Panc1 (cell line): ENCODE results near the gene OR4K17. TPM values are rescaled to one million over a fixed set of nuclear protein-coding genes. Genes with fewer than 3 reads are reported as not detected.

Experiments
- ATAC-seq: fragments of 200-7000 bp; cut with Tn5 transposase; 2 replicates; pipeline ENCODE4 v1.9.1; 2020; ENCODE audit warnings: mild to moderate bottlenecking, moderate library complexity
- BruUV-seq: library from RNA; stranded (reverse); fragments of 400-500 nt; replicated peaks from 2 replicates; lab custom pipeline; 2021; lab: Mats Ljungman, UMichigan
- CTCF ChIA-PET: fragments of 300-600 bp; sonication (Branson Sonifier 250); formaldehyde crosslinking; loops from one replicate; lab custom pipeline; 2022; ENCODE audit warnings: antibody characterized with exemption; lab: Charles Lee
- POLR2A ChIA-PET: fragments of 300-600 bp; sonication (Branson Sonifier 250); formaldehyde crosslinking; loops from one replicate; lab custom pipeline; 2022; ENCODE audit warnings: antibody characterized with exemption; lab: Charles Lee
- DNase-seq: peaks from one replicate; pipeline ENCODE4 v3.0.0-alpha.2; 2010; ENCODE audit warnings: low read depth, low spot score
- H3K27ac ChIP-seq: 2 replicates; pipeline ENCODE4 v1.5.1; 2011; ENCODE audit warnings: mild to moderate bottlenecking, low read length, inconsistent platforms
- H3K27me3 ChIP-seq: fragments of 200-500 bp; sonication (Bioruptor generic); 2 replicates; pipeline ENCODE4 v1.6.0; 2014; ENCODE audit warnings: low read length, inconsistent platforms; ENCODE audit not compliant: control insufficient read depth, insufficient read depth
- H3K36me3 ChIP-seq: fragments of 200-500 bp; sonication (Bioruptor generic); 2 replicates; pipeline ENCODE4 v1.5.1; 2014; ENCODE audit warnings: inconsistent platforms, mild to moderate bottlenecking, low read length, moderate library complexity; ENCODE audit not compliant: control insufficient read depth, insufficient read depth
- H3K4me1 ChIP-seq: 2 replicates; pipeline ENCODE4 v1.5.1; 2011; ENCODE audit warnings: inconsistent platforms, mild to moderate bottlenecking, low read length, moderate library complexity; ENCODE audit not compliant: control insufficient read depth, insufficient read depth
- H3K4me3 ChIP-seq, 2 experiments: 2 replicates each; pipeline ENCODE4 v1.5.1; 2011 to 2012; ENCODE audit warnings: low read depth in 2 of 2, low read length in 2 of 2, mild to moderate bottlenecking in 2 of 2, inconsistent platforms in 1 of 2, moderate library complexity in 1 of 2
- H3K9me3 ChIP-seq: fragments of 200-500 bp; sonication (Bioruptor generic); 2 replicates; pipeline ENCODE4 v1.5.1; 2014; ENCODE audit warnings: low read depth, mild to moderate bottlenecking, inconsistent platforms, low read length, moderate library complexity; ENCODE audit not compliant: control insufficient read depth, insufficient read depth
- POLR2AphosphoS5 ChIP-seq: IDR thresholded peaks from 2 replicates; pipeline ENCODE4 v1.6.1; 2012; ENCODE audit warnings: mild to moderate bottlenecking, low read depth, low read length, moderate library complexity
- SIN3A ChIP-seq: IDR thresholded peaks from 2 replicates; pipeline ENCODE4 v1.6.1; 2012; ENCODE audit warnings: low read depth, mild to moderate bottlenecking, low read length, moderate library complexity, borderline replicate concordance; ENCODE audit not compliant: insufficient read depth
- TCF7L2 ChIP-seq: IDR thresholded peaks from 2 replicates; pipeline ENCODE4 v1.6.1; 2011; ENCODE audit warnings: mild to moderate bottlenecking, low read depth, low read length, inconsistent platforms
- in situ Hi-C: cut with HindIII; loops from 2 replicates; pipeline ENCODE4 v1.10.0; 2016; ENCODE audit warnings: low sequenced_read_pairs, low pct_unique_long_range_greater_than_20kb
- intact Hi-C: fragments of 100-400 bp; cut with micrococcal nuclease; formaldehyde crosslinking; loops from one replicate; pipeline ENCODE4 v1.10.0; 2022; ENCODE audit not compliant: unreplicated experiment
- total RNA-seq: library from RNA; stranded (reverse); gene quantifications from one replicate; pipeline ENCODE4 v1.2.1, GENCODE V29; 2021; ENCODE audit not compliant: unreplicated experiment
- TF ChIP-seq, protein P1 (sequence below), 2 experiments: IDR thresholded peaks; 2 replicates each; pipeline ENCODE4 v1.6.1; 2011 to 2012; ENCODE audit warnings: low read depth in 2 of 2, control low read depth in 1 of 2, low read length in 1 of 2, mild to moderate bottlenecking in 1 of 2, moderate library complexity in 1 of 2; ENCODE audit not compliant: insufficient read depth in 1 of 2
- TF ChIP-seq, protein P2 (sequence below): fragments of 450-650 bp; IDR thresholded peaks from 2 replicates; pipeline ENCODE4 v1.5.1; 2017; ENCODE audit warnings: mild to moderate bottlenecking

The OR4K17 gene
- total RNA-seq, 1 experiment from 2014 or later = not detected

DNA sequence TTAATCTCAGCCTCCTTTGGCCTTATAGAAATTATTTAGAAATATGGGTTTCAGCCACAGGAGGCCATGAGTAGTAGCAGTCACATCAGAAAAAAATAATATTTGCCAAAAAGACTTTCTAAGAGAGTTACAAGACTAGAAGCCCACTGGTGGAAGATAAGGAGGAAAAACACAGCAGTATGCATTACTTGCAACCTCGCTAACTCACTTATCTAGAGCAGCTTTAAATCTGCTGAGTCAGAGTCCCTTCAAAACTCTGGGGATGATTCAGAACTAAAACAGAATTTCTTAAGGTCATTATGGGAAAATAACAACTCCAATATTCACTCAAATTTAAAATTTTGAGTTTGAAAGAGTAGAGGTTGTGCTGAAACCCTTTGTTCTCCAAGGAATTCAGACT lies 6.2 kb downstream of the OR4K17 start:
- no peaks in the 10 kb centered on the region for H3K27me3 ChIP-seq
- intact Hi-C loops = no loop called here
- no peak overlapping the region for H3K4me3 ChIP-seq
- TF ChIP-seq SIN3A (no peak), TCF7L2 (no peak), POLR2AphosphoS5 (no peak)
- TF ChIP-seq, protein P1, sequence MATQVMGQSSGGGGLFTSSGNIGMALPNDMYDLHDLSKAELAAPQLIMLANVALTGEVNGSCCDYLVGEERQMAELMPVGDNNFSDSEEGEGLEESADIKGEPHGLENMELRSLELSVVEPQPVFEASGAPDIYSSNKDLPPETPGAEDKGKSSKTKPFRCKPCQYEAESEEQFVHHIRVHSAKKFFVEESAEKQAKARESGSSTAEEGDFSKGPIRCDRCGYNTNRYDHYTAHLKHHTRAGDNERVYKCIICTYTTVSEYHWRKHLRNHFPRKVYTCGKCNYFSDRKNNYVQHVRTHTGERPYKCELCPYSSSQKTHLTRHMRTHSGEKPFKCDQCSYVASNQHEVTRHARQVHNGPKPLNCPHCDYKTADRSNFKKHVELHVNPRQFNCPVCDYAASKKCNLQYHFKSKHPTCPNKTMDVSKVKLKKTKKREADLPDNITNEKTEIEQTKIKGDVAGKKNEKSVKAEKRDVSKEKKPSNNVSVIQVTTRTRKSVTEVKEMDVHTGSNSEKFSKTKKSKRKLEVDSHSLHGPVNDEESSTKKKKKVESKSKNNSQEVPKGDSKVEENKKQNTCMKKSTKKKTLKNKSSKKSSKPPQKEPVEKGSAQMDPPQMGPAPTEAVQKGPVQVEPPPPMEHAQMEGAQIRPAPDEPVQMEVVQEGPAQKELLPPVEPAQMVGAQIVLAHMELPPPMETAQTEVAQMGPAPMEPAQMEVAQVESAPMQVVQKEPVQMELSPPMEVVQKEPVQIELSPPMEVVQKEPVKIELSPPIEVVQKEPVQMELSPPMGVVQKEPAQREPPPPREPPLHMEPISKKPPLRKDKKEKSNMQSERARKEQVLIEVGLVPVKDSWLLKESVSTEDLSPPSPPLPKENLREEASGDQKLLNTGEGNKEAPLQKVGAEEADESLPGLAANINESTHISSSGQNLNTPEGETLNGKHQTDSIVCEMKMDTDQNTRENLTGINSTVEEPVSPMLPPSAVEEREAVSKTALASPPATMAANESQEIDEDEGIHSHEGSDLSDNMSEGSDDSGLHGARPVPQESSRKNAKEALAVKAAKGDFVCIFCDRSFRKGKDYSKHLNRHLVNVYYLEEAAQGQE (IDR thresholded peaks at IDR 0.05; ENCODE audit: insufficient read depth in 1 of 2, low read depth in 2 of 2, low read length in 1 of 2) = no peak
- TF ChIP-seq, protein P2, sequence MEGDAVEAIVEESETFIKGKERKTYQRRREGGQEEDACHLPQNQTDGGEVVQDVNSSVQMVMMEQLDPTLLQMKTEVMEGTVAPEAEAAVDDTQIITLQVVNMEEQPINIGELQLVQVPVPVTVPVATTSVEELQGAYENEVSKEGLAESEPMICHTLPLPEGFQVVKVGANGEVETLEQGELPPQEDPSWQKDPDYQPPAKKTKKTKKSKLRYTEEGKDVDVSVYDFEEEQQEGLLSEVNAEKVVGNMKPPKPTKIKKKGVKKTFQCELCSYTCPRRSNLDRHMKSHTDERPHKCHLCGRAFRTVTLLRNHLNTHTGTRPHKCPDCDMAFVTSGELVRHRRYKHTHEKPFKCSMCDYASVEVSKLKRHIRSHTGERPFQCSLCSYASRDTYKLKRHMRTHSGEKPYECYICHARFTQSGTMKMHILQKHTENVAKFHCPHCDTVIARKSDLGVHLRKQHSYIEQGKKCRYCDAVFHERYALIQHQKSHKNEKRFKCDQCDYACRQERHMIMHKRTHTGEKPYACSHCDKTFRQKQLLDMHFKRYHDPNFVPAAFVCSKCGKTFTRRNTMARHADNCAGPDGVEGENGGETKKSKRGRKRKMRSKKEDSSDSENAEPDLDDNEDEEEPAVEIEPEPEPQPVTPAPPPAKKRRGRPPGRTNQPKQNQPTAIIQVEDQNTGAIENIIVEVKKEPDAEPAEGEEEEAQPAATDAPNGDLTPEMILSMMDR = no peak
- no TSS peak for BruUV-seq
- no peaks in the 10 kb centered on the region for H3K9me3 ChIP-seq
- no peaks in the 10 kb centered on the region for H3K4me1 ChIP-seq
- ATAC-seq = no peak
- in situ Hi-C loops = no loop called here
- no peak overlapping the region for H3K27ac ChIP-seq
- H3K36me3 ChIP-seq = no peaks in the 10 kb centered on the region
- POLR2A ChIA-PET = no interaction called here
- DNase-seq = no peak
- CTCF ChIA-PET = no interaction called here

DNA sequence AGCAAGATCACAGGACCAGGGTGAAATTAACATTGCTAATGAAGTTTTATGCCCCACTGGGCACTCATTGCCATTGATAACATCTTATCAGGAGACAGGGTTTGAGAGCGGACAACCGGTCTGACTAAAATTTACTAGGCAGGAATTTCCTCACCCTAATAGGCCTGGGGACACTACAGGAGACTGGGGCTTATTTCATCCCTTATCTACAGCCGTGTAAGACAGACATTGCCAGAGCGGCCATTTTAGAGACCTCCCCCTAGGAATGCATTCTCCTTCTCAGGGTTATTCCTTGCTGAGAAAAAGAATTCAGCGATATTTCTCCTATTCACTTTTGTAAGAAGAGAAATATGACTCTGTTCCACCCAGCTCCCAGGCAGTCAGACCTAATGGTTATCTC lies 8.3 kb downstream of the OR4K17 start:
- Histone ChIP-seq H3K36me3 (no peaks in the 10 kb centered on the region), H3K4me3 (no peak overlapping the region), H3K27me3 (no peaks in the 10 kb centered on the region), H3K4me1 (no peaks in the 10 kb centered on the region), H3K9me3 (no peaks in the 10 kb centered on the region), H3K27ac (no peak overlapping the region)
- intact Hi-C loops = no loop called here
- ChIA-PET POLR2A (no interaction called here), CTCF (no interaction called here)
- no peak for ATAC-seq
- no TSS peak for BruUV-seq
- TF ChIP-seq TCF7L2 (no peak), SIN3A (no peak), POLR2AphosphoS5 (no peak)
- TF ChIP-seq, protein P2 = no peak
- TF ChIP-seq, protein P1 (IDR thresholded peaks at IDR 0.05; ENCODE audit: insufficient read depth in 1 of 2, low read depth in 2 of 2, low read length in 1 of 2) = no peak
- no peak for DNase-seq
- in situ Hi-C loops = no loop called here
